ENCODE results near the gene AKAP1. TPM values are rescaled to one million over a fixed set of nuclear protein-coding genes. Genes with fewer than 3 reads are reported as not detected.
A peak's percentile ranks its signal among the peaks of the same experiment; 100 is the strongest.

Gene AKAP1, protein sequence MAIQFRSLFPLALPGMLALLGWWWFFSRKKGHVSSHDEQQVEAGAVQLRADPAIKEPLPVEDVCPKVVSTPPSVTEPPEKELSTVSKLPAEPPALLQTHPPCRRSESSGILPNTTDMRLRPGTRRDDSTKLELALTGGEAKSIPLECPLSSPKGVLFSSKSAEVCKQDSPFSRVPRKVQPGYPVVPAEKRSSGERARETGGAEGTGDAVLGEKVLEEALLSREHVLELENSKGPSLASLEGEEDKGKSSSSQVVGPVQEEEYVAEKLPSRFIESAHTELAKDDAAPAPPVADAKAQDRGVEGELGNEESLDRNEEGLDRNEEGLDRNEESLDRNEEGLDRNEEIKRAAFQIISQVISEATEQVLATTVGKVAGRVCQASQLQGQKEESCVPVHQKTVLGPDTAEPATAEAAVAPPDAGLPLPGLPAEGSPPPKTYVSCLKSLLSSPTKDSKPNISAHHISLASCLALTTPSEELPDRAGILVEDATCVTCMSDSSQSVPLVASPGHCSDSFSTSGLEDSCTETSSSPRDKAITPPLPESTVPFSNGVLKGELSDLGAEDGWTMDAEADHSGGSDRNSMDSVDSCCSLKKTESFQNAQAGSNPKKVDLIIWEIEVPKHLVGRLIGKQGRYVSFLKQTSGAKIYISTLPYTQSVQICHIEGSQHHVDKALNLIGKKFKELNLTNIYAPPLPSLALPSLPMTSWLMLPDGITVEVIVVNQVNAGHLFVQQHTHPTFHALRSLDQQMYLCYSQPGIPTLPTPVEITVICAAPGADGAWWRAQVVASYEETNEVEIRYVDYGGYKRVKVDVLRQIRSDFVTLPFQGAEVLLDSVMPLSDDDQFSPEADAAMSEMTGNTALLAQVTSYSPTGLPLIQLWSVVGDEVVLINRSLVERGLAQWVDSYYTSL
- 6.5 and 12.4 TPM in 2 replicates for polyA plus RNA-seq (2011; rRNA removed)
- 15.3 and 19.7 TPM in 2 replicates for polyA minus RNA-seq (2011; rRNA and poly(A)+ RNA removed)

DNA sequence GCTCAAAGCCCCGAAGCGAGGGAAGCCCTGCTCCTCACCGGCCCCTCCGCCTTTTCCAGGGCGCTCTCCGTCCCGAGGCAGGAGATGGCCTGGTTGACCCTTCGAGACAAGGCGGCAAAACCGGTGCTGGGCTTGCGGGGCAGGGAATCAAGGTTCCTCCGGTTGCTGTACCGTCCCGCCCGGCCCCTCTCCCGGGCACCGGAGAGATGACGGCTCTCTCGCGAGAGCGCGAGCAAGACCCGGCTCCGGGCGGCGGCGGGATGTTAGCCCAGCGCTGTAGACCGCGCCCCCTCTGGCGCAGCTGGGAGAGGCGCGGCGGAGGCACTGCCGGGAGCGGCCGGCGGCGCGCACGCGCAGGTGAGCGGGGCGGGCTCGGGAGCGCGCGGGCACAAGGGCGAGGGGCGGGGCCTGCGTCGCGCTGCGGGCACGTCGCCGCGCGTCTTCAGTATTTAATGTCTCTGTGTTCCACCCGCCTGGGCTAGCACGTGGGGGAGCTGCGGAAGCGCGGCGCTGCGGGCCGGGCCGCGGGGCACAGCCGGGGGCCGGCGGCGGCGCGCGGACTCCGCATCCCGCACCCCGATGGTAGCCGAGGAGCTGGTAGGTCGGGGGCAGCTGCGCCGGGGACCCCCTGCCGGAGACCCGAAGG is at the start of gene AKAP1:
Gene AKAP1, plus strand, starts transcription at position 445 of the 646 bp plus-strand sequence. CDS start 20,219 bp downstream, outside the sequence.
- peak; percentile 70 for DNase-seq (ENCODE audit: low read depth, low spot score)
- CTCF ChIA-PET, result no interaction called here
- POLR2A ChIA-PET, result interaction anchor here (1.4 kb wide), 1 partner anchor 765 kb away, joined by 3 read pairs; the partner anchor contains the start of gene MRPS23
- Histone ChIP-seq H3K27ac (ENCODE audit: low read depth, low read length) (peak within 1 kb of the TSS; percentile 85), H3K4me3 (ENCODE audit: low read depth, low read length) (peak within 1 kb of the TSS; percentile 99), H3K27me3 (ENCODE audit: control insufficient read depth, insufficient read depth, low read length) (no peaks in the 10 kb centered on the region), H3K9me3 (ENCODE audit: control insufficient read depth, insufficient read depth, low read length) (no peaks in the 10 kb centered on the region; the same call in 1 of the 2 replicates)
- peak; percentile 18; the same call in 1 of the 2 replicates for TF ChIP-seq CTCF (IDR thresholded peaks at IDR 0.05; ENCODE audit: low read depth, low read length)

- TF ChIP-seq CTCF (IDR thresholded peaks at IDR 0.05; ENCODE audit: low read depth, low read length), result no peak
- Histone ChIP-seq H3K4me3 (ENCODE audit: low read depth, low read length) (no peak overlapping the region), H3K9me3 (ENCODE audit: control insufficient read depth, insufficient read depth, low read length) (no peaks in the 10 kb centered on the region), H3K27ac (ENCODE audit: low read depth, low read length) (no peak overlapping the region), H3K27me3 (ENCODE audit: control insufficient read depth, insufficient read depth, low read length) (peaks cover 3% of the 10 kb centered on the region)
- ChIA-PET POLR2A (no interaction called here), CTCF (no interaction called here)
- DNase-seq (ENCODE audit: low read depth, low spot score), result no peak
Measured at GRCh38 chr17:57035971-57036481, 49.0 kb upstream of the AKAP1 start.

DNA sequence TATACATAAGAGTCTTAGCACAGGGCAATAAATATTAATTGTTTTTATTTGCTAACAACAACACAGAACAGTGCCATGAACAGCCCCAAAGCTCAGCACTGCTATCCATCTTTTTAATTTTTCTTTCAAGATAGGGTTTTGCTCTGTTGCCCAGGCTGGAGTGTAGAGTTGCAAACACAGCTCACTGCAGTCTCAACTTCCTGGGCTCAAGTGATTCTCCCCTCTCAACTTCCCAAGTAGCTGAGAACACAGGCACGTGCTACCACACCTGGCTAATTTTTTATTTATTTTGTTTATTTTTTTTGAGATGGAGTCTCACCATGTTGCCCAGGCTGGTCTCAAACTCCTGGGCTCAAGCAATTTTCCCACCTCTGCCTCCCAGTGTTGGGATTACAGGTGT is 47.6 kb upstream of the AKAP1 start:
- Histone ChIP-seq H3K27ac (ENCODE audit: low read depth, low read length) (no peak overlapping the region), H3K27me3 (ENCODE audit: control insufficient read depth, insufficient read depth, low read length) (peaks cover 3% of the 10 kb centered on the region), H3K4me3 (ENCODE audit: low read depth, low read length) (no peak overlapping the region), H3K9me3 (ENCODE audit: control insufficient read depth, insufficient read depth, low read length) (no peaks in the 10 kb centered on the region)
- ChIA-PET CTCF (no interaction called here), POLR2A (no interaction called here)
- TF ChIP-seq CTCF (IDR thresholded peaks at IDR 0.05; ENCODE audit: low read depth, low read length), result no peak
- DNase-seq (ENCODE audit: low read depth, low spot score), result no peak

GRCh38 chr17:57038486-57038885 is 46.6 kb upstream of the AKAP1 start:
- H3K27me3 ChIP-seq (ENCODE audit: control insufficient read depth, insufficient read depth, low read length), result peaks cover 5% of the 10 kb centered on the region
- H3K4me3 ChIP-seq (ENCODE audit: low read depth, low read length), result no peak overlapping the region
- H3K27ac ChIP-seq (ENCODE audit: low read depth, low read length), result no peak overlapping the region
- CTCF ChIA-PET, result no interaction called here
- DNase-seq (ENCODE audit: low read depth, low spot score), result no peak
- TF ChIP-seq CTCF (IDR thresholded peaks at IDR 0.05; ENCODE audit: low read depth, low read length), result no peak
- POLR2A ChIA-PET, result no interaction called here
- H3K9me3 ChIP-seq (ENCODE audit: control insufficient read depth, insufficient read depth, low read length), result no peaks in the 10 kb centered on the region
